GM18526 (cell line): ENCODE results near the gene TNFRSF11A.

Source experiments
- POLR2A ChIP-seq: IDR thresholded peaks from 3 replicates; pipeline ENCODE4 v1.6.1; 2011; ENCODE audit not compliant: insufficient read length; ENCODE audit errors: extremely low read depth

Gene TNFRSF11A

GRCh38 chr18:62312851-62313250 lies 12.3 kb upstream of the TNFRSF11A start:
- TF ChIP-seq POLR2A = no peak

- TF ChIP-seq POLR2A = no peak
Observed at GRCh38 chr18:62318228-62319180, 6.6 kb upstream of the TNFRSF11A start.

- no peak for TF ChIP-seq POLR2A
Observed at GRCh38 chr18:62321201-62321600, 3.9 kb upstream of the TNFRSF11A start.

- no peak for TF ChIP-seq POLR2A
Observed at GRCh38 chr18:62323483-62324180, 1.5 kb upstream of the TNFRSF11A start.

GRCh38 chr18:62324181-62324828 lies 805 bp upstream of the TNFRSF11A start:
- no peak for TF ChIP-seq POLR2A

GRCh38 chr18:62325806-62326645 lies 916 bp downstream of the TNFRSF11A start:
- no peak for TF ChIP-seq POLR2A

- no peak for TF ChIP-seq POLR2A
Observed at GRCh38 chr18:62326646-62327348, 1.7 kb downstream of the TNFRSF11A start.

- TF ChIP-seq POLR2A = no peak
Observed at GRCh38 chr18:62327977-62328376, 2.9 kb downstream of the TNFRSF11A start.

- no peak for TF ChIP-seq POLR2A
Observed at GRCh38 chr18:62328586-62329525, 3.7 kb downstream of the TNFRSF11A start.

GRCh38 chr18:62329691-62330454 lies 4.8 kb downstream of the TNFRSF11A start:
- no peak for TF ChIP-seq POLR2A

GRCh38 chr18:62330650-62331049 lies 5.5 kb downstream of the TNFRSF11A start:
- no peak for TF ChIP-seq POLR2A

GRCh38 chr18:62331581-62332356 lies 6.7 kb downstream of the TNFRSF11A start:
- TF ChIP-seq POLR2A = no peak

GRCh38 chr18:62332431-62332830 lies 7.3 kb downstream of the TNFRSF11A start:
- no peak for TF ChIP-seq POLR2A
